Body of pancreas (tissue), 4 donors: ENCODE measurements around the gene MRGPRG. TPM values are rescaled to one million over a fixed set of nuclear protein-coding genes. Genes with fewer than 3 reads are reported as not detected.
A peak's percentile ranks its signal among the peaks of the same experiment; 100 is the strongest.

Source experiments
- ATAC-seq: fragments of 150-250 bp; one replicate; pipeline ENCODE4 v1.9.1; 2016
- DNase-seq, 4 donors: peaks; one replicate each; pipeline ENCODE4 v3.0.0-alpha.2; 2019
- H3K27ac ChIP-seq, 4 donors: fragments of 200-600 bp; sonication (generic); 1 replicate in 3 of 4; 2 replicates in 1 of 4; pipeline versions ENCODE4 v1.5.1 to v1.6.1; 2016 to 2019; ENCODE audit warnings: mild to moderate bottlenecking in 1 of 4, mixed read lengths in 1 of 4, moderate library complexity in 1 of 4
- H3K27me3 ChIP-seq, 2 donors: fragments of 200-600 bp; sonication (generic); one replicate each; pipeline ENCODE4 v1.6.0; 2016; ENCODE audit warnings: mild to moderate bottlenecking in 1 of 2
- H3K36me3 ChIP-seq, 2 donors: fragments of 200-600 bp; sonication (generic); replicated peaks in 1 of 2; 2 replicates each; pipeline ENCODE4 v1.5.1; 2016; ENCODE audit warnings: low read depth in 2 of 2; ENCODE audit not compliant: insufficient read depth in 1 of 2
- H3K4me1 ChIP-seq: fragments of 200-600 bp; sonication (generic); one replicate; pipeline ENCODE4 v1.6.0; 2016
- H3K4me3 ChIP-seq, 2 donors: fragments of 200-600 bp; sonication (generic); 1 replicate in 1 of 2; 2 replicates in 1 of 2; pipeline ENCODE4 v1.5.1; 2016 to 2019
- H3K9me3 ChIP-seq, 3 donors: fragments of 200-600 bp; sonication (generic); 1 replicate in 2 of 3; 2 replicates in 1 of 3; pipeline ENCODE4 v1.5.1; 2016
- POLR2A ChIP-seq, 3 donors: fragments of 450-650 bp; IDR thresholded peaks; one replicate each; pipeline ENCODE4 v1.6.1; 2016; ENCODE audit warnings: antibody characterized with exemption in 3 of 3, mild to moderate bottlenecking in 2 of 3
- WGBS, 2 donors: methylation state at CpG; one replicate each; pipeline ENCODE4 v1.1.5; 2017; 5-methylcytosine and 5-hydroxymethylcytosine counted together
- intact Hi-C: fragments of 100-400 bp; cut with DNase I; formaldehyde crosslinking; loops from one replicate; pipeline ENCODE4 v1.15.1; 2023
- total RNA-seq, 2 donors: library from RNA; depleted of rRNA; stranded (reverse); fragments of >200 nt; gene quantifications; one replicate each; pipeline ENCODE4 v1.1.0, GENCODE V29; 2016
- TF ChIP-seq, protein P1 (sequence below), 7 experiments: fragments of 450-650 bp in 4 of 7; fragments of 200-600 bp in 3 of 7; sonication (generic) in 3 of 7; IDR thresholded peaks; one replicate each; pipeline ENCODE4 v1.5.1; 2016 to 2019; ENCODE audit warnings: antibody characterized with exemption in 7 of 7

Gene MRGPRG
- total RNA-seq, 2 donors from 2014 or later: not detected

DNA sequence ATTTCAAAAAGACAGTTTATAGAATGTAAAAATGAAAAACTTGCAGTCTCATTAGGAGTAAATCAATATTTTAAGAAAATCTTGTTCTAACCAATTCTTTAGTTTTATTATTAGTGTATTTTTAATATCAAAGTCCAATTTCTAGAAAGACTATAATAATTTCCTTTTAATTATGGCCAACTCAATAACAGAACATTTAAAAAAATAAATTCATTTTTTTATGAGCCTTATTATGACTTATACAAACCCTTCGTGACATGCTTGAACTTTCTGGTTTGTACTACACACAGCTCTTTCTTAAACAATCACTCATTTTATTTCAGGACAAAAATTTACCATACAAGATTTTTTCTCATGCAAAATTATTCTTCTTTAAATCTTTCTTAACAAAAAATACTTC lies 25.3 kb upstream of the MRGPRG start:
- intact Hi-C loops: no loop called here
- ATAC-seq: no peak
- 80 to 81% methylated on average over 1 of the region's 1 CpG for WGBS, 2 donors

DNA sequence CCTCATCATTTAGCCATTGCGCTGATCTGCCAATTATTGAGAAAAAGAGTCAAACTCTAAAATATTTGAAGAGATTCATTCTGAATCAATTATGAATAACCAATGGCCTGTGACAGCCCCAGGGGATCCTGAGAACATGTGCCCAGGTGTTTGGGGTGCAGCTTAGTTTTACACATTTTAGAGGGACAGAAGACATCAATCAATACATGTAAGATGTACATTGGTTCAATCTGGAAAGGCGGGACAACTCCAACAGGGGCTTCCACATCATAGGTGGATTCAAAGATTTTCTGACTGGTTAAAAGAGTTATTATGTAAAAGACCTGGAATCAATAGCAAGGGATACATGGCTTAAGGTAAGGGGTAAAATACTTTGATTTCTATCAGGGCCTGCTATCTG lies 18.5 kb upstream of the MRGPRG start:
- H3K9me3 ChIP-seq: no peaks in the 10 kb centered on the region
- no peak overlapping the region for H3K27ac ChIP-seq
- TF ChIP-seq, protein P1, sequence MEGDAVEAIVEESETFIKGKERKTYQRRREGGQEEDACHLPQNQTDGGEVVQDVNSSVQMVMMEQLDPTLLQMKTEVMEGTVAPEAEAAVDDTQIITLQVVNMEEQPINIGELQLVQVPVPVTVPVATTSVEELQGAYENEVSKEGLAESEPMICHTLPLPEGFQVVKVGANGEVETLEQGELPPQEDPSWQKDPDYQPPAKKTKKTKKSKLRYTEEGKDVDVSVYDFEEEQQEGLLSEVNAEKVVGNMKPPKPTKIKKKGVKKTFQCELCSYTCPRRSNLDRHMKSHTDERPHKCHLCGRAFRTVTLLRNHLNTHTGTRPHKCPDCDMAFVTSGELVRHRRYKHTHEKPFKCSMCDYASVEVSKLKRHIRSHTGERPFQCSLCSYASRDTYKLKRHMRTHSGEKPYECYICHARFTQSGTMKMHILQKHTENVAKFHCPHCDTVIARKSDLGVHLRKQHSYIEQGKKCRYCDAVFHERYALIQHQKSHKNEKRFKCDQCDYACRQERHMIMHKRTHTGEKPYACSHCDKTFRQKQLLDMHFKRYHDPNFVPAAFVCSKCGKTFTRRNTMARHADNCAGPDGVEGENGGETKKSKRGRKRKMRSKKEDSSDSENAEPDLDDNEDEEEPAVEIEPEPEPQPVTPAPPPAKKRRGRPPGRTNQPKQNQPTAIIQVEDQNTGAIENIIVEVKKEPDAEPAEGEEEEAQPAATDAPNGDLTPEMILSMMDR (IDR thresholded peaks at IDR 0.05): no peak
- no peak for TF ChIP-seq POLR2A (IDR thresholded peaks at IDR 0.05)
- DNase-seq: no peak
- intact Hi-C loops: no loop called here
- no peak for ATAC-seq
- no peak overlapping the region for H3K4me3 ChIP-seq
- 90 to 100% methylated on average over 2 of the region's 2 CpGs for WGBS, 2 donors
- no peaks in the 10 kb centered on the region for H3K27me3 ChIP-seq
- no peaks in the 10 kb centered on the region for H3K4me1 ChIP-seq
- H3K36me3 ChIP-seq: no peaks in the 10 kb centered on the region

More for the DNA sequence above, 25.3 kb upstream of the MRGPRG start:
- no peak overlapping the region for H3K27ac ChIP-seq
- no peak for TF ChIP-seq POLR2A (IDR thresholded peaks at IDR 0.05)
- TF ChIP-seq, protein P1 (IDR thresholded peaks at IDR 0.05): no peak
- DNase-seq: no peak
- H3K27me3 ChIP-seq: peaks cover 0 to 4% of the 10 kb centered on the region in 2 donors
- H3K9me3 ChIP-seq: no peaks in the 10 kb centered on the region
- no peaks in the 10 kb centered on the region for H3K4me1 ChIP-seq
- H3K36me3 ChIP-seq: no peaks in the 10 kb centered on the region
- H3K4me3 ChIP-seq: no peak overlapping the region

DNA sequence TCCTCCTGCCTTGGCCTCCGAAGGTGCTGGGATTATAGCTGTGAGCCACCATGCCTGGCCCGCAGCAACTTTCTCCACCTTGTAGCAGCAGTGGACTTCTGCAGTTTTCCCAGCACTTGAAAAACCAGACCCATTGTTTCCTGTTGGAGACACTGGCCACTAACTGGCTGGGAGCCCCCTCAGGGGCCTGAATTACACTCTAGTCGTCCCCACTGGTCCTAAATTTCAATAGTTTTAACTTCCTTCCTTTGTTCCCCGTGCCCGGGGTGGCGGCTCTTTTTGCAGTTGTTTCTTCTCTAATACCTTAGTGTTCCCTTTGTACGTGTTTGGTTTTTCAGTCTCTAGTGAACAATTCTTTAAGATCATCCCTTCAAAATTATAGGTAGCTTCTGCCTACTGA lies 16.2 kb upstream of the MRGPRG start:
- intact Hi-C loops: no loop called here
- Histone ChIP-seq H3K36me3 (no peaks in the 10 kb centered on the region), H3K4me3 (no peak overlapping the region), H3K9me3 (no peaks in the 10 kb centered on the region), H3K27me3 (no peaks in the 10 kb centered on the region), H3K27ac (no peak overlapping the region), H3K4me1 (no peaks in the 10 kb centered on the region)
- WGBS, 2 donors: 63 to 64% methylated on average over 7 of the region's 7 CpGs
- ATAC-seq: no peak
- no peak for DNase-seq
- TF ChIP-seq POLR2A (IDR thresholded peaks at IDR 0.05): no peak

DNA sequence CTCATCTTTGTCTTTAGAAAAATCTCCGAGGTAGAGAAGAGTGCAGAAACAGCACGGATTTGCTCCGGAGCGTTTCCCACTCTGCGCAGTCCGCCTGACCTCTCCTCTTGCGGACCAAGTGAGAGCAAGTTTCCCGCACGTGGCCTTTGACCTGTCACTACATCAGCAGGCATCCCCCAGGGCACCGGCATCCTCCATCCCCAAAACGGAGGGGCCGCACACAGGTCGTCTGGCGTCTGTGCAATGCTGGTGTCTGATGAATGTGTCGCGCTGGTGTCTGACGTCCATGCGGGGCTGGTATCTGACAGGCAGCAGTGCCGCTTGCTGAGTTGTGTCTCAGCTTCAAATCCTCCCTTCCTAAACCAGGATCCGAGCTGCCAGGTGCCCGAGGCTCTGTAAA lies 14.3 kb upstream of the MRGPRG start:
- no peaks in the 10 kb centered on the region for H3K27me3 ChIP-seq
- DNase-seq (no peak), ATAC-seq (no peak)
- no peak overlapping the region for H3K4me3 ChIP-seq
- no peaks in the 10 kb centered on the region for H3K4me1 ChIP-seq
- H3K27ac ChIP-seq: no peak overlapping the region
- no peaks in the 10 kb centered on the region for H3K36me3 ChIP-seq
- no peak for TF ChIP-seq POLR2A (IDR thresholded peaks at IDR 0.05)
- TF ChIP-seq, protein P1 (IDR thresholded peaks at IDR 0.05): no peak
- 73 to 82% methylated on average over 16 to 21 of the region's 21 CpGs for WGBS, 2 donors
- intact Hi-C loops: no loop called here
- H3K9me3 ChIP-seq: no peaks in the 10 kb centered on the region

DNA sequence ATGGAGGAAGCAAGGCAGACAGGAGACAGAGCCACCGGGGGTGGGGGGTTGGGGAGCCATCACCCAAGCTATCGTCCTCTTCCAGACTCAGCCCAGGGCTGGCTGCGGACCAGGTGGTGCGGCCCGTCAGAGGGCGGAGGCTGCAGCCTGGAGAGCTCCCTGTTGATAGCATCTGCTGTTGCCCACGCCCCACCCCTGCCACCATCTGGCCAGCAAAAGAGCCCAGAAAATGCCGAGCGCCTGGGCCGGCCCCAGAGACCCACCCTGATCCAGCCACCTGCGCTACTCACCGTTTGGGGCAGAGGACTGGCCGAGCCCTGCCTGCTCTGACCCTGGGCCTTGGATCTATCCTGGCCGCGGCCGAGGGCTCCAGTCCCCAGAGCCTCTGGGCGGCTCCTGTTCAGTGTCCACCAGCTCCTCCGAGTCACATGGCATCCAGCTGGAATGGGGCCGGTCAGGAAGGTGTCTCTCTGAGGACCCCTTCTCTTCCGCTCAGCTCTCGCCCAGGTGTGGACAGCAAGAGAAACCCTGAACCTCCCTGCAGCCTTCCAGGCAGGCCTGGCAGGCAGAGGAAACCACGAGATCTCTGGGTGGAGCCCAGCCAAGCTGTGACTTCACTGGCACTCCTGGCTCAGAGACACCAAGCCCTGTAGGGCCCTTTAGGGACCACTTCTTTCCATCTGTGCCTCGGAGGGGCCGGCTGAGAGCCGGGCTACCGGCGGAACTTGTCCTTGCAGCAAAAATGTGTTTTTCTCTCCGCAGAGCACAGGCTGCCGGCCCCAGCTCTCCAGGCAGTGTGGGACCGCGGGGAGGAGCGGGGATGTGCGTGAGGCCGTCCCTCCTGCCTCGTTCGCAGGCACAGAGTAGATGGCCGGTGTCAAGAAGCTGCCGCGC lies 13.5 kb upstream of the MRGPRG start, which contains the start of gene MRGPRE:
Gene MRGPRE (minus strand): TSS at position 567 of the 894 bp plus-strand sequence. CDS start 3,618 bp downstream, outside the sequence.
- intact Hi-C loops: no loop called here
- Histone ChIP-seq H3K27me3 (no peaks in the 10 kb centered on the region), H3K4me3 (no peak within 1 kb of the TSS), H3K36me3 (no peaks in the 10 kb centered on the region), H3K9me3 (no peaks in the 10 kb centered on the region), H3K27ac (no peak within 1 kb of the TSS), H3K4me1 (no peaks in the 10 kb centered on the region)
- ATAC-seq: peak; percentile 27
- TF ChIP-seq, protein P1 (IDR thresholded peaks at IDR 0.05): no peak
- no peak for TF ChIP-seq POLR2A (IDR thresholded peaks at IDR 0.05)
- peak in 2 of 4 donors; percentile 18 to 40 for DNase-seq
- 42 to 48% methylated on average over 19 to 38 of the region's 39 CpGs for whole genome bisulfite sequencing, 2 donors
